Measurements from ENCODE around the gene SKIC3.

DNA sequence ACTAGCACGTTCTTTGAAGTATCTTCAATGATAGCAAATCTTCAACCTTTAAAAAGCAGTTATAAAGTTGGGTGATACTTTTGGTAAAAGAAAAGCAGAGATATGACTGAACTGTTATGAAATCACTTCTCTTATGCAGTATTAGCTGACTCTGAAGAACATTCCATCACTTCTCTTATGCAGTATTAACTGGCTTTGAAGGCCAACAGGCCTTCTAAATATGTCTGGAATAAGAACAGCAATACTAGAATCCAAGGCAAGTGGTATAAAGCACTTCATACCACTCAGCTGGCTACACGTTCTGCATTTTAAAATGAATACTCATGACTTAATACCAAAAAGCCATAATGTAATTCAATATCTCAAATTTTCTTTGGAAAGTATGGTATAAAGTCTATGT, 17.3 kb downstream of the SKIC3 start:
- TF ChIP-seq CTCF (conservative IDR thresholded peaks at IDR 0.05 in 1 of 2, IDR thresholded peaks at IDR 0.05 in 1 of 2; ENCODE audit: extremely low read depth in 1 of 2, insufficient read depth in 1 of 2, low read depth in 1 of 2, low read length in 2 of 2) = no peak
- TF ChIP-seq EZH2 (IDR thresholded peaks at IDR 0.05; ENCODE audit: borderline replicate concordance, low read length) = no peak
